ENCODE measurements around the gene BRINP3.

- no peak for TF ChIP-seq CTCF (IDR thresholded peaks at IDR 0.05; ENCODE audit: insufficient read depth, low read length, poor library complexity, severe bottlenecking)
- no peak for TF ChIP-seq EZH2phosphoT487 (conservative IDR thresholded peaks at IDR 0.05; ENCODE audit: low read length)
Observed at GRCh38 chr1:190296453-190296852, 181.2 kb downstream of the BRINP3 start.

Measured in SU-DHL-6 (cell line).